ENCODE results near the gene ZNF556.

Gene ZNF556

DNA sequence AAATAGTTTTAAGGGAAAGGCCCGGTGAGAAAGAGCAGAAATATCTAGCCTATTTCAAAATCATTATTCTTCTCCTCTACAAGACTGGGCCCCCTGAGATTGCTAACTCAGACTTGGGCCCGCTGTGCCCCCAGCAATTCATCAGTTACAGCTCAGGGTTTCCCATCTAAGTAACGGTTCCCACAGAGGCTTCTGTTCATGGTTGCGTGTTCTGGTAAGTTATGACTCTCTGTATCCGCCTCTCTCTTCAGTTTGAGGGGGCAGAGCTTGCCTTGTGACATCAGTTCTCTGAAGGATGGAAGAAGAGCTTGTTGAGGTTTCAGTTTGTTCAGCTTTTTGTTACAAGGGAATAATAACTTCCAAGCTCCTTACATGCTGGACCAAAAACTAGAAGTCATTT, 45.2 kb downstream of the ZNF556 start:
- no peak for TF ChIP-seq ZNF274 (IDR thresholded peaks at IDR 0.05; ENCODE audit: low read depth, low read length)
- H3K4me3 ChIP-seq (ENCODE audit: low read length) = no peak overlapping the region

DNA sequence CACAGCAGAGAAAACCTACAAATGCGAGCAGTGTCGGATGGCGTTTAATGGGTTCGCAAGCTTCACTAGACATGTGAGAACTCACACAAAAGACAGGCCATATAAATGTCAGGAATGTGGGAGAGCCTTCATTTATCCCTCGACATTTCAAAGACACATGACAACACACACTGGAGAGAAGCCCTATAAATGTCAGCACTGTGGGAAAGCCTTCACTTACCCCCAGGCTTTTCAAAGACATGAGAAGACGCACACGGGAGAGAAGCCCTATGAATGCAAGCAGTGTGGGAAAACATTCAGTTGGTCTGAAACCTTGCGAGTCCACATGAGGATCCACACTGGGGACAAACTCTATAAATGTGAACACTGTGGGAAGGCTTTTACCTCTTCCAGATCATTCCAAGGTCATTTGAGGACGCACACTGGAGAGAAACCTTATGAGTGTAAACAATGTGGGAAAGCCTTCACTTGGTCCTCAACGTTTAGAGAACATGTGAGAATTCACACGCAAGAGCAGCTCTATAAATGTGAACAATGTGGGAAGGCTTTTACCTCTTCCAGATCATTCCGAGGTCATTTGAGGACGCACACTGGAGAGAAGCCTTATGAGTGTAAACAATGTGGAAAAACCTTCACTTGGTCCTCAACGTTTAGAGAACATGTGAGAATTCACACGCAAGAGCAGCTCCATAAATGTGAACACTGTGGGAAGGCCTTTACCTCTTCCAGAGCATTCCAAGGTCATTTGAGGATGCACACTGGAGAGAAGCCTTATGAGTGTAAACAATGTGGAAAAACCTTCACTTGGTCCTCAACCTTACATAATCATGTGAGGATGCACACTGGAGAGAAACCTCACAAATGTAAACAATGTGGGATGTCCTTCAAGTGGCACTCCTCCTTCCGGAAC, 50.4 kb downstream of the ZNF556 start:
- peak; percentile 72 for TF ChIP-seq ZNF274 (IDR thresholded peaks at IDR 0.05; ENCODE audit: low read depth, low read length)
- no peak overlapping the region for H3K4me3 ChIP-seq (ENCODE audit: low read length)

DNA sequence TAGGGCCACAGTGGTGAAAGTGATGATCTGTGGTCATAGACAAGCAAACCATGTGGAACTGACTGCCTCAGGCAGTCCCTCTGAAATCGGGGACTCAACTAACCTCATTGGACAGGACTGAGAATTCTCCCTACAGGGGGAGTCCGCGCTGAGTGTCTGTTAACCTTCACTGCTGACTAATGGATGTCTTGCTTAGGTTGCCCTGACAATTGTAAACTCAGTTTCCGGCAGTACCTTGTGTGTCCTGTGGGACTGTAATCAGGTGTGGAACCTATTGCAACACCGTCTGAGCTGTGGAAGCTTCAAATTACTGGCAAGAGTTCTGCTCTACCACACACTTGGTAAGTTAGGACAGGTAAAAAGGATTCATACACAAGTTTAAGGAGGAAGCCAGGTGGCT, 55.9 kb downstream of the ZNF556 start:
- TF ChIP-seq ZNF274 (IDR thresholded peaks at IDR 0.05; ENCODE audit: low read depth, low read length) = no peak
- H3K4me3 ChIP-seq (ENCODE audit: low read length) = no peak overlapping the region

DNA sequence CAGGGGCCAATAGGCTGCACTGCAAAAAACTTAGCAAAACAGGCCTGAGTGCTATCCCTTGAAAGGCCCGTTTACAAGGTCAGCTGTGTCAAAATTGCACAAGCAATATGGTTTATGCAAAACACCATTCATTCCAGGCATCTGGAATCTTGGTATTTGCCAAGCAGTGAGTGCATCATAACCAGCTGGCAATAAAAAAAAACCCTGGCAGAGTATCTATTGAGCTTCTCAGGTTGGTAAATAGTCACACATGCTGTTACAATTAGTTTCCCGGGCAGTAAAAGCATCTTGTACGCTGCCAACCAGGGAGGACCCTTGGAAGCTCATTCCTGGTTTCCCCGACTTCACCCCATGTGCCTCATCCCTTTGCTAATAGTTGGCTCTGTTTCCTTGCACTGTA, 56.4 kb downstream of the ZNF556 start:
- no peak for TF ChIP-seq ZNF274 (IDR thresholded peaks at IDR 0.05; ENCODE audit: low read depth, low read length)
- no peak overlapping the region for H3K4me3 ChIP-seq (ENCODE audit: low read length)

DNA sequence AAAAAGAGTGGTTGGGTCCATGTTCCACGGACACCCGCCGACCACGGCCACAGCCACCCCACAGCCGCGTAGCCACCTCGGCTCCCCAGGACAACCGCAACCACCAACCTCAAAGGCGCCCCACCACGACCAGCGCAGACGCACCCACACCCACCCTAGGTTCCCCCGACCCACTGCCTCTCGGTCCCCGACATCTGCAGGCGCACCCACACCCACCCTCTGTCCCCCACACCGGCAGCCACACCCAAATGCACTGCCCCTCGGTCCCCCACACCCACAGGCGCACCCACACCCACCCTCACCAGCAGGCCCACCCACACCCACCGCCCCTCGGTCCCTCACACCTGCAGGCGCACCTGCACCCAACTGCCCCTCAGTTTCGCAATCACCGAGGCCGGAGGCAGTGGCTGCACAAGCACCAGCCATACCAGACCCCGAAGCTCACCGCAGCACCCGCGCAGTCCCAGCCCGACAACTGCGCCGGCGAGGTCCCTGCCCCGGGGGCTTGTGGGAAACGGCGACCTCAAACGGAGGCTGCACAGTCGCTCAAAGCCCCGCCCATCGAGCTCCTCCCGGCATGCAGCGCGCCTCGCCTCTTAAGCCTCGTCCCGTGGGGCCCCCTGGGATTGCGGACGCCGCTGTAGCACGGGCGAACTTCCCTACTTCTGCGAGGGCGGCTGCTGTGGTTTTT, 59.4 kb downstream of the ZNF556 start:
- TF ChIP-seq ZNF274 (IDR thresholded peaks at IDR 0.05; ENCODE audit: low read depth, low read length) = no peak
- H3K4me3 ChIP-seq (ENCODE audit: low read length) = peak overlapping the region; percentile 19; the same call in 1 of the 2 replicates

DNA sequence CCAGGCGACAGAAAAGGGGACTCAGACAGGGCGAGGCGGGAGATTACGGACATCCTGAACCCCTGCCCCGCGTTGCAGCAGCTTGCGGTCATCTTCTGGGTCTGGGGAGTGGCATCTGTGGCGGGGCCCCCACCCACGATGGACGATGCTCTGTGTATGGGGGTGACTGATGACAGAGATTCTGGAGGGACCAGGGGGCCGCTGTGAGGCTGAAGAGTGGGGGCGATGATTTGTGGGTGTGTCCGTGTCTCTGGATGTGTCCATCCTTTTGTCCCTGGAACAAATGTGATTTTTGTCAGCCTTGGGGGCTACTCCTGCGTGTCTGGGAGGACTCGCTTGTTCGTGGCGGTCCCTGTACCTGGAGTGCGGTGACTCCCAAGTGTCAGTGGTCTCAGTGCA, 59.9 kb downstream of the ZNF556 start:
- H3K4me3 ChIP-seq (ENCODE audit: low read length) = no peak overlapping the region; the same call in 1 of the 2 replicates
- TF ChIP-seq ZNF274 (IDR thresholded peaks at IDR 0.05; ENCODE audit: low read depth, low read length) = no peak

Measured in GM08714 (cell line).